ENCODE measurements around the gene PCDHGA6.
"Not testable (repeated sequence)": the region's sequence is repeated elsewhere in the genome, so short reads cannot be mapped to it uniquely, and the experiment has no call there.

The PCDHGA6 gene

GRCh38 chr5:141371572-141372475, 1.9 kb upstream of the PCDHGA6 start:
- no peak overlapping the region for H2AFZ ChIP-seq
- no peak overlapping the region for H3K27ac ChIP-seq
- H3K27me3 ChIP-seq (ENCODE audit: control insufficient read depth, insufficient read depth, low read length) = no peaks in the 10 kb centered on the region
- no peak overlapping the region for H3K9ac ChIP-seq
- H3K4me2 ChIP-seq (ENCODE audit: low read length) = no peak overlapping the region
- no peaks in the 10 kb centered on the region for H3K79me2 ChIP-seq
- H3K9me3 ChIP-seq (ENCODE audit: control insufficient read depth, low read length) = peaks cover 13% of the 10 kb centered on the region
- no peak for TF ChIP-seq CTCF (IDR thresholded peaks at IDR 0.05)
- H3K36me3 ChIP-seq (ENCODE audit: control insufficient read depth, insufficient read depth, low read length) = no peaks in the 10 kb centered on the region
- no peaks in the 10 kb centered on the region for H3K4me1 ChIP-seq
- no peak overlapping the region for H3K4me3 ChIP-seq (ENCODE audit: low read depth, low read length)

GRCh38 chr5:141374627-141375026, 936 bp downstream of the PCDHGA6 start:
- no peaks in the 10 kb centered on the region for H3K36me3 ChIP-seq (ENCODE audit: control insufficient read depth, insufficient read depth, low read length)
- no peak overlapping the region for H3K27ac ChIP-seq
- H3K79me2 ChIP-seq = no peaks in the 10 kb centered on the region
- peaks cover 15% of the 10 kb centered on the region for H3K9me3 ChIP-seq (ENCODE audit: control insufficient read depth, low read length)
- H3K4me3 ChIP-seq (ENCODE audit: low read depth, low read length) = no peak overlapping the region
- no peaks in the 10 kb centered on the region for H3K4me1 ChIP-seq
- no peak overlapping the region for H2AFZ ChIP-seq
- no peak overlapping the region for H3K4me2 ChIP-seq (ENCODE audit: low read length)
- H3K27me3 ChIP-seq (ENCODE audit: control insufficient read depth, insufficient read depth, low read length) = no peaks in the 10 kb centered on the region
- no peak overlapping the region for H3K9ac ChIP-seq
- TF ChIP-seq CTCF (IDR thresholded peaks at IDR 0.05) = no peak

GRCh38 chr5:141375444-141376155, 1.9 kb downstream of the PCDHGA6 start:
- not testable (repeated sequence) for H3K4me3 ChIP-seq (ENCODE audit: low read depth, low read length); H3K4me1 ChIP-seq; H3K9ac ChIP-seq; H3K27ac ChIP-seq; H3K36me3 ChIP-seq (ENCODE audit: control insufficient read depth, insufficient read depth, low read length); H2AFZ ChIP-seq; H3K27me3 ChIP-seq (ENCODE audit: control insufficient read depth, insufficient read depth, low read length); H3K4me2 ChIP-seq (ENCODE audit: low read length); H3K79me2 ChIP-seq
- peaks cover 10% of the 10 kb centered on the region for H3K9me3 ChIP-seq (ENCODE audit: control insufficient read depth, low read length)

- no peaks in the 10 kb centered on the region for H3K79me2 ChIP-seq
- H2AFZ ChIP-seq = peak within 1 kb of the TSS; percentile 40
- peak within 1 kb of the TSS; percentile 12 for H3K4me2 ChIP-seq (ENCODE audit: low read length)
- H3K27me3 ChIP-seq (ENCODE audit: control insufficient read depth, insufficient read depth, low read length) = no peaks in the 10 kb centered on the region
- TF ChIP-seq CTCF (IDR thresholded peaks at IDR 0.05) = no peak
- H3K27ac ChIP-seq = no peak within 1 kb of the TSS
- H3K4me3 ChIP-seq (ENCODE audit: low read depth, low read length) = peak within 1 kb of the TSS; percentile 38
- no peaks in the 10 kb centered on the region for H3K4me1 ChIP-seq
- H3K9me3 ChIP-seq (ENCODE audit: control insufficient read depth, low read length) = peaks cover 2% of the 10 kb centered on the region
- H3K9ac ChIP-seq = no peak within 1 kb of the TSS
- H3K36me3 ChIP-seq (ENCODE audit: control insufficient read depth, insufficient read depth, low read length) = no peaks in the 10 kb centered on the region
Observed at GRCh38 chr5:141382469-141383294, 9.0 kb downstream of the PCDHGA6 start, which contains the start of gene PCDHGA7. PCDHGA7 (plus strand) TSS chr5:141382742; CDS start chr5:141382900, 158 bp downstream.

- no peak overlapping the region for H3K27ac ChIP-seq
- no peak for TF ChIP-seq CTCF (IDR thresholded peaks at IDR 0.05)
- H3K9me3 ChIP-seq (ENCODE audit: control insufficient read depth, low read length) = peaks cover 2% of the 10 kb centered on the region
- H3K4me3 ChIP-seq (ENCODE audit: low read depth, low read length) = no peak overlapping the region
- no peaks in the 10 kb centered on the region for H3K4me1 ChIP-seq
- no peak overlapping the region for H3K9ac ChIP-seq
- H2AFZ ChIP-seq = no peak overlapping the region
- H3K36me3 ChIP-seq (ENCODE audit: control insufficient read depth, insufficient read depth, low read length) = no peaks in the 10 kb centered on the region
- H3K4me2 ChIP-seq (ENCODE audit: low read length) = no peak overlapping the region
- H3K27me3 ChIP-seq (ENCODE audit: control insufficient read depth, insufficient read depth, low read length) = no peaks in the 10 kb centered on the region
- H3K79me2 ChIP-seq = no peaks in the 10 kb centered on the region
Observed at GRCh38 chr5:141383345-141383744, 9.7 kb downstream of the PCDHGA6 start.
